Calu3 (cell line): ENCODE measurements around the gene EPHA1. TPM values are rescaled to one million over a fixed set of nuclear protein-coding genes. Genes with fewer than 3 reads are reported as not detected.

ENCODE experiments used
- BruUV-seq: library from RNA; stranded (reverse); fragments of 400-500 nt; replicated peaks from 2 replicates; lab custom pipeline; 2021; lab: Mats Ljungman, UMichigan
- CTCF ChIA-PET: fragments of 300-600 bp; sonication (Branson Sonifier 250); formaldehyde crosslinking; loops from one replicate; lab custom pipeline; 2022; ENCODE audit warnings: antibody characterized with exemption; lab: Charles Lee
- DNase-seq: peaks from one replicate; pipeline ENCODE4 v3.0.0; 2022
- H3K27ac Mint-ChIP-seq: one replicate; pipeline ENCODE4 v1.8.0; 2022; ENCODE audit warnings: mixed read lengths; ENCODE audit not compliant: unreplicated experiment
- H3K27me3 Mint-ChIP-seq: one replicate; pipeline ENCODE4 v1.8.0; 2022; ENCODE audit warnings: mixed read lengths; ENCODE audit not compliant: unreplicated experiment
- H3K36me3 Mint-ChIP-seq: one replicate; pipeline ENCODE4 v1.8.0; 2022; ENCODE audit warnings: mild to moderate bottlenecking, moderate library complexity, mixed read lengths; ENCODE audit not compliant: insufficient read depth, unreplicated experiment
- H3K4me1 Mint-ChIP-seq: one replicate; pipeline ENCODE4 v1.8.0; 2022; ENCODE audit warnings: mild to moderate bottlenecking, low read depth, mixed read lengths; ENCODE audit not compliant: unreplicated experiment
- H3K4me3 Mint-ChIP-seq: one replicate; pipeline ENCODE4 v1.8.0; 2022; ENCODE audit warnings: mild to moderate bottlenecking, low read depth, moderate library complexity, mixed read lengths; ENCODE audit not compliant: unreplicated experiment
- H3K9me3 Mint-ChIP-seq: one replicate; pipeline ENCODE4 v1.8.0; 2022; ENCODE audit warnings: low read depth, mixed read lengths; ENCODE audit not compliant: unreplicated experiment
- intact Hi-C: fragments of 100-400 bp; cut with micrococcal nuclease; formaldehyde crosslinking; loops from one replicate; pipeline ENCODE4 v1.10.0; 2022; ENCODE audit not compliant: unreplicated experiment
- total RNA-seq: library from RNA; stranded (reverse); gene quantifications from 2 replicates; pipeline ENCODE4 v1.2.3, GENCODE V29; 2022
- TF ChIP-seq, protein P1 (sequence below): fragments of 200-600 bp; IDR thresholded peaks from one replicate; pipeline ENCODE4 v1.8.0; 2022; ENCODE audit warnings: antibody characterized with exemption; ENCODE audit not compliant: unreplicated experiment

Gene EPHA1
- total RNA-seq, 1 experiment from 2014 or later = 21.6 TPM

DNA sequence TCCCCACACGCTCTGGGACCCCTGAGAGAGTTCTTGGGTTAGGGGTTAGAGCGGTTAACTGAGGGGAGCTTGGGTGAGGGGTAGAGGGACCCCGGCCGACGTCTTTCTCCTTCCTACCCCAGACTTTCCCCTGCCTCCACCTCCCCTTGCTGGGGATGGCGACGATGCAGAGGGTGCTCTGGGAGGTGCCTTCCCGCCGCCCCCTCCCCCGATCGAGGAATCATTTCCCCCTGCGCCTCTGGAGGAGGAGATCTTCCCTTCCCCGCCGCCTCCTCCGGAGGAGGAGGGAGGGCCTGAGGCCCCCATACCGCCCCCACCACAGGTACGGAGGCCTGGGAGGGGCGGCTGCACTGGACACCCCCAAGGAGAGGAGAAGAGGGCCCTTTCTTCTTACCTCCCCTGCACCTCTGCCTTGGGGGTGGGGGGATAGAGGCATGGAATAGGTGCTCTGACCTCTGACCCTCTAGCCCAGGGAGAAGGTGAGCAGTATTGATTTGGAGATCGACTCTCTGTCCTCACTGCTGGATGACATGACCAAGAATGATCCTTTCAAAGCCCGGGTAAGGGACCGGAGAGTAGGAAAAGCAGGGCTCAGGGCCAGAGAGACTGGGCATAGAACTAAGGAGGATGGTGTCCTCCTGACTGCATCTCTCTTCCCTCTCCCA lies 26.4 kb downstream of the EPHA1 start:
- DNase-seq = no peak
- Mint-ChIP-seq H3K4me1 (peaks cover 21% of the 10 kb centered on the region), H3K27me3 (no peaks in the 10 kb centered on the region), H3K27ac (no peak overlapping the region), H3K4me3 (peak overlapping the region; percentile 85), H3K36me3 (peaks cover 46% of the 10 kb centered on the region), H3K9me3 (no peaks in the 10 kb centered on the region)
- TSS peak; percentile 57 for BruUV-seq
- TF ChIP-seq, protein P1, sequence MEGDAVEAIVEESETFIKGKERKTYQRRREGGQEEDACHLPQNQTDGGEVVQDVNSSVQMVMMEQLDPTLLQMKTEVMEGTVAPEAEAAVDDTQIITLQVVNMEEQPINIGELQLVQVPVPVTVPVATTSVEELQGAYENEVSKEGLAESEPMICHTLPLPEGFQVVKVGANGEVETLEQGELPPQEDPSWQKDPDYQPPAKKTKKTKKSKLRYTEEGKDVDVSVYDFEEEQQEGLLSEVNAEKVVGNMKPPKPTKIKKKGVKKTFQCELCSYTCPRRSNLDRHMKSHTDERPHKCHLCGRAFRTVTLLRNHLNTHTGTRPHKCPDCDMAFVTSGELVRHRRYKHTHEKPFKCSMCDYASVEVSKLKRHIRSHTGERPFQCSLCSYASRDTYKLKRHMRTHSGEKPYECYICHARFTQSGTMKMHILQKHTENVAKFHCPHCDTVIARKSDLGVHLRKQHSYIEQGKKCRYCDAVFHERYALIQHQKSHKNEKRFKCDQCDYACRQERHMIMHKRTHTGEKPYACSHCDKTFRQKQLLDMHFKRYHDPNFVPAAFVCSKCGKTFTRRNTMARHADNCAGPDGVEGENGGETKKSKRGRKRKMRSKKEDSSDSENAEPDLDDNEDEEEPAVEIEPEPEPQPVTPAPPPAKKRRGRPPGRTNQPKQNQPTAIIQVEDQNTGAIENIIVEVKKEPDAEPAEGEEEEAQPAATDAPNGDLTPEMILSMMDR = no peak
- intact Hi-C loops = no loop called here
- CTCF ChIA-PET = interaction anchor here (0.5 to 0.7 kb wide), 2 partner anchors 12 to 142 kb away, joined by 3 read pairs; no protein-coding TSS in a partner anchor

DNA sequence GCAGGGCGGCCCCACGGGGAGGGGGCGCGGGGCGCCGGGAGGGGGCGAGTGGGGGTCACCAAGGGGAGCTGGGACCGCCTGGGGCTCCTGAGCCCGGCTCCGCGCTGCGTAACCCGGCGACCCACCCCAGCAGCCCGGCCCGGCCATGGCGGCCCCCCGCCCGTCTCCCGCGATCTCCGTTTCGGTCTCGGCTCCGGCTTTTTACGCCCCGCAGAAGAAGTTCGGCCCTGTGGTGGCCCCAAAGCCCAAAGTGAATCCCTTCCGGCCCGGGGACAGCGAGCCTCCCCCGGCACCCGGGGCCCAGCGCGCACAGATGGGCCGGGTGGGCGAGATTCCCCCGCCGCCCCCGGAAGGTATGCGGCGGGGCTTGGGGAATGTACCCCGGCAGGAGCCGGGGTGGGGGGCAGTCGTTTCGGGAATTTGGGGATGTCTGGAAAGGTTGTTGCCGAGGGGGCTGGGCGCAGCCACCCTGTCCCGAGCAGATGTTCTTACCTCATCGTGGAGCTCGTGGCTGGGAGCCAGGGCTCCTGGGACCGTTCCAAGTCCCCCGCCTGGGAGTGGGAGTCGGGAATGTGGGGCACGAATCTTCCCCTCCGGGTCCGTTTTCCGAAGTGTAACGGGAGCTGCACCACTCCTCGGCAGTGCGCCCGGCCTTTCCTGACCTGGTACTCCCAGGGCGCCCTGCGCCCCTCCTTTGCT lies 27.1 kb downstream of the EPHA1 start:
- Mint-ChIP-seq H3K27me3 (no peaks in the 10 kb centered on the region), H3K9me3 (no peaks in the 10 kb centered on the region), H3K4me3 (peak overlapping the region; percentile 85), H3K4me1 (peaks cover 21% of the 10 kb centered on the region), H3K36me3 (peaks cover 46% of the 10 kb centered on the region), H3K27ac (no peak overlapping the region)
- DNase-seq = peak; percentile 72
- intact Hi-C loops = loop anchor here (2.0 kb wide), 1 partner anchor 51 kb away; no protein-coding TSS in a partner anchor
- BruUV-seq = no TSS peak
- CTCF ChIA-PET = interaction anchor here (0.5 to 0.7 kb wide), 2 partner anchors 12 to 141 kb away, joined by 3 read pairs; no protein-coding TSS in a partner anchor
- TF ChIP-seq, protein P1 = no peak

DNA sequence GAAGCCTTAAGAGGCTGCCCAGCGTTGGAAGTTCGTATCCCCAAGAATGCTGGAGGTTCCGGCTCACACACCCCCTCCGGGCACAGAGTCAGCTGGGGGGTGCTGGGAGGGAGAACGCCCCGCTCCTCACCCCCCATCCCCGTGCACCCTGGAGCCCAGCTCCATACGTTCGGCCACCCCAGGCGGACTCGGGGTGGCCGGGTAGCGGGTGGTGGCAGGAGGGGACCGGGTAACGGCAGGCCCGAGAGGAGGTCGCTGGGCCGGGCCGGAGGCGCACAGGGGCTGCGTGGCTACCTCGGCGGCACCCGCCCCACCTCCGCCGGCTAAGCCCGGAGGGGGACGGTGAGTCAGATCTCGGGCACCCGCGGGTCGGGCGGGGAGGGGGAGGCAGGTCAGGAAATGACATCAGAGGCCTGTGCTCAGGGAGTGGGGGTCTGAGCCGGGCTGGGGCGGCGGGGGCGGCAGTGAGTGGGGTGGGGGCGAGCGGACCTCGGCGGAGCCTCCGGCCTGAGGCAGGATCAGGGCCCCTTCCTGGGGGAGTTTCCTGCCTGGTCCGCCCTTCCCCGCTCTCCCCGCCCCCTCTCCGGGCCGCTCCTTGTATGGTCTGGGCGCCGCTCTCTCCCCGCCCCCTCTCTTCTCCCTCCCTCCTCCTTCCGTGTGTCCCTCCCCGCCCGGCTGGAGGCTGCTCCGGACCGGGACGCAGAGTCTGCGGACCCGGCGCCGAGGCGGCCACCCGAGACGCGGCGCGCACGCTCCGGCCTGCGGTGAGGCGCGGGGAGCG lies 27.8 kb downstream of the EPHA1 start, which contains the start of gene ZYX:
TSS of gene ZYX (plus strand) at position 700 of the 781 bp plus-strand sequence. CDS start 227 bp downstream, outside the sequence.
- intact Hi-C loops = loop anchor here (2.0 kb wide), 1 partner anchor 50 kb away; no protein-coding TSS in a partner anchor
- BruUV-seq = no TSS peak
- Mint-ChIP-seq H3K27me3 (no peaks in the 10 kb centered on the region), H3K4me3 (peak within 1 kb of the TSS; percentile 85), H3K36me3 (peaks cover 46% of the 10 kb centered on the region), H3K27ac (peak within 1 kb of the TSS; percentile 98), H3K4me1 (peaks cover 21% of the 10 kb centered on the region), H3K9me3 (no peaks in the 10 kb centered on the region)
- CTCF ChIA-PET = interaction anchor here (0.7 to 1.4 kb wide), 15 partner anchors 11 to 1710 kb away, joined by 3 to 12 read pairs (median 5); partner anchors contain the start of genes CASP2 and EPHA1
- DNase-seq = peak; percentile 92
- TF ChIP-seq, protein P1 = no peak

DNA sequence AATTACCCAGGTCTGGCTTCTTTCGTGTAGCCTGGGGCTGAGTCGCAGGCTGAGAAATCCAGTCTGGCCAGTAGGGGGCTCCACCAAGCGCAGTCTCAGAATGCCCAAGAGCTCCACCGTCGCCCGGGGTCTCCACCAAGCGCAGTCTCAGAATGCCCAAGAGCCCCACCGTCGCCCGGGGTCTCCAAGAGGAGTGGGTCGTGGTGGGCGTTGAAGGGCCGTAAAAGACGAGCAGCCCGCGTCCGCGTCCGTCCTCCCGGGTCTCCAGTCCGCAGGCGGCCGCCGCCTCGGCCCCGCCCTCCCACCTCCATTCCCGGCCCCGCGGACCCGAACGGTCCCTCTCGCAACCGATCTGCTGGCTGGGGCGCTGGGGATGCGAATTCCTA lies 28.4 kb downstream of the EPHA1 start:
- TF ChIP-seq, protein P1 = peak; percentile 88
- intact Hi-C loops = loop anchor here (2.0 kb wide), 1 partner anchor 49 kb away; no protein-coding TSS in a partner anchor
- peaks cover 46% of the 10 kb centered on the region for H3K36me3 Mint-ChIP-seq
- DNase-seq = peak; percentile 87
- H3K4me3 Mint-ChIP-seq = peak overlapping the region; percentile 85
- BruUV-seq = no TSS peak
- no peaks in the 10 kb centered on the region for H3K9me3 Mint-ChIP-seq
- H3K4me1 Mint-ChIP-seq = peaks cover 25% of the 10 kb centered on the region
- H3K27ac Mint-ChIP-seq = peak overlapping the region; percentile 98
- no peaks in the 10 kb centered on the region for H3K27me3 Mint-ChIP-seq
- CTCF ChIA-PET = interaction anchor here (0.7 to 1.4 kb wide), 17 partner anchors 10 to 1709 kb away, joined by 3 to 12 read pairs (median 5); partner anchors contain the start of genes CASP2 and EPHA1
